ENCODE data around the gene RASAL1. TPM values are rescaled to one million over a fixed set of nuclear protein-coding genes. Genes with fewer than 3 reads are reported as not detected.

Gene RASAL1
- total RNA-seq, 1 donor from 2014 or later: 0.21 TPM

GRCh38 chr12:113152835-113153814, 17.6 kb upstream of the RASAL1 start:
- Mint-ChIP-seq H3K4me3 (ENCODE audit: unreplicated experiment) (no peak overlapping the region), H3K9me3 (ENCODE audit: unreplicated experiment) (no peaks in the 10 kb centered on the region), H3K27ac (ENCODE audit: unreplicated experiment) (no peak overlapping the region), H3K27me3 (ENCODE audit: unreplicated experiment) (peaks cover 15% of the 10 kb centered on the region), H3K36me3 (ENCODE audit: low read depth, unreplicated experiment) (peaks cover 16% of the 10 kb centered on the region), H3K4me1 (ENCODE audit: unreplicated experiment) (peaks cover 6% of the 10 kb centered on the region)
- DNase-seq (ENCODE audit: low spot score): peak; percentile 71
- no peak for TF ChIP-seq CTCF (IDR thresholded peaks at IDR 0.05; ENCODE audit: unreplicated experiment)

- H3K27me3 Mint-ChIP-seq (ENCODE audit: unreplicated experiment): peaks cover 15% of the 10 kb centered on the region
- no peak for TF ChIP-seq CTCF (IDR thresholded peaks at IDR 0.05; ENCODE audit: unreplicated experiment)
- DNase-seq (ENCODE audit: low spot score): no peak
- peaks cover 6% of the 10 kb centered on the region for H3K4me1 Mint-ChIP-seq (ENCODE audit: unreplicated experiment)
- H3K27ac Mint-ChIP-seq (ENCODE audit: unreplicated experiment): peak overlapping the region; percentile 1
- H3K36me3 Mint-ChIP-seq (ENCODE audit: low read depth, unreplicated experiment): peaks cover 12% of the 10 kb centered on the region
- no peaks in the 10 kb centered on the region for H3K9me3 Mint-ChIP-seq (ENCODE audit: unreplicated experiment)
- peak overlapping the region; percentile 71 for H3K4me3 Mint-ChIP-seq (ENCODE audit: unreplicated experiment)
These were observed 16.8 kb upstream of the RASAL1 start for GRCh38 chr12:113152196-113152834.

GRCh38 chr12:113151655-113152054, 16.1 kb upstream of the RASAL1 start:
- H3K27ac Mint-ChIP-seq (ENCODE audit: unreplicated experiment): no peak overlapping the region
- DNase-seq (ENCODE audit: low spot score): no peak
- H3K9me3 Mint-ChIP-seq (ENCODE audit: unreplicated experiment): no peaks in the 10 kb centered on the region
- peaks cover 15% of the 10 kb centered on the region for H3K27me3 Mint-ChIP-seq (ENCODE audit: unreplicated experiment)
- TF ChIP-seq CTCF (IDR thresholded peaks at IDR 0.05; ENCODE audit: unreplicated experiment): no peak
- peaks cover 5% of the 10 kb centered on the region for H3K36me3 Mint-ChIP-seq (ENCODE audit: low read depth, unreplicated experiment)
- H3K4me1 Mint-ChIP-seq (ENCODE audit: unreplicated experiment): peaks cover 6% of the 10 kb centered on the region
- H3K4me3 Mint-ChIP-seq (ENCODE audit: unreplicated experiment): no peak overlapping the region

- Mint-ChIP-seq H3K4me1 (ENCODE audit: unreplicated experiment) (peaks cover 6% of the 10 kb centered on the region), H3K4me3 (ENCODE audit: unreplicated experiment) (no peak within 1 kb of the TSS), H3K27me3 (ENCODE audit: unreplicated experiment) (peaks cover 16% of the 10 kb centered on the region), H3K27ac (ENCODE audit: unreplicated experiment) (peak within 1 kb of the TSS; percentile 70), H3K36me3 (ENCODE audit: low read depth, unreplicated experiment) (peaks cover 5% of the 10 kb centered on the region), H3K9me3 (ENCODE audit: unreplicated experiment) (no peaks in the 10 kb centered on the region)
- peak; percentile 79 for DNase-seq (ENCODE audit: low spot score)
- TF ChIP-seq CTCF (IDR thresholded peaks at IDR 0.05; ENCODE audit: unreplicated experiment): no peak
These were observed 14.0 kb upstream of the RASAL1 start, which contains the start of gene CFAP73 for GRCh38 chr12:113149361-113150150. Gene CFAP73, plus strand, starts transcription at chr12:113149724. Its CDS starts 134 bp downstream, at chr12:113149858.

All from endothelial cell (in vitro differentiated cells).